WTC11 (cell line): ENCODE results near the gene ZWINT. TPM values are rescaled to one million over a fixed set of nuclear protein-coding genes. Genes with fewer than 3 reads are reported as not detected.
A peak's percentile ranks its signal among the peaks of the same experiment; 100 is the strongest.

ENCODE experiments used
- ATAC-seq: fragments of 200-7000 bp; cut with Tn5 transposase; 2 replicates; pipeline ENCODE4 v1.10.0; 2021; ENCODE audit warnings: mild to moderate bottlenecking, moderate library complexity
- CTCF ChIA-PET: fragments of 300-600 bp; sonication (Branson Sonifier 250); formaldehyde crosslinking; loops from one replicate; lab custom pipeline; 2021; ENCODE audit warnings: antibody characterized with exemption; lab: Charles Lee
- POLR2A ChIA-PET: fragments of 350-600 bp; sonication (Branson Sonifier 250); formaldehyde crosslinking; loops from one replicate; lab custom pipeline; 2021; ENCODE audit warnings: antibody characterized with exemption; lab: Charles Lee
- DNase-seq: peaks from one replicate; pipeline ENCODE4 v3.0.0; 2021; ENCODE audit warnings: low spot score
- H3K27ac Mint-ChIP-seq: 2 replicates; pipeline ENCODE4 v1.8.0; 2021; ENCODE audit warnings: mixed read lengths
- H3K27me3 Mint-ChIP-seq: 2 replicates; pipeline ENCODE4 v1.8.0; 2021; ENCODE audit warnings: low read depth, mild to moderate bottlenecking, moderate library complexity, mixed read lengths
- H3K36me3 Mint-ChIP-seq: 2 replicates; pipeline ENCODE4 v1.8.0; 2021; ENCODE audit warnings: mixed read lengths
- H3K4me1 Mint-ChIP-seq: 2 replicates; pipeline ENCODE4 v1.8.0; 2022; ENCODE audit warnings: mixed read lengths
- H3K4me3 Mint-ChIP-seq: 2 replicates; pipeline ENCODE4 v1.8.0; 2021; ENCODE audit warnings: mild to moderate bottlenecking, moderate library complexity, mixed read lengths
- H3K9me3 Mint-ChIP-seq: 2 replicates; pipeline ENCODE4 v1.8.0; 2021; ENCODE audit warnings: mixed read lengths
- ATF1 ChIP-seq: sonication (generic); formaldehyde crosslinking; IDR thresholded peaks from 2 replicates; pipeline ENCODE4 v1.8.1; 2023; ENCODE audit warnings: mild to moderate bottlenecking, moderate library complexity, missing genetic modification reagents
- CBFB ChIP-seq: sonication (generic); formaldehyde crosslinking; IDR thresholded peaks from 2 replicates; pipeline ENCODE4 v1.8.1; 2022; ENCODE audit warnings: mild to moderate bottlenecking, low read depth, missing genetic modification reagents
- CDX4 ChIP-seq: fragments of 250-450 bp; sonication (Bioruptor Pico); IDR thresholded peaks from 2 replicates; pipeline ENCODE4 v1.9.0; 2021; ENCODE audit warnings: moderate library complexity, mild to moderate bottlenecking, inconsistent platforms, borderline replicate concordance
- CREM ChIP-seq: sonication (generic); formaldehyde crosslinking; IDR thresholded peaks from 2 replicates; pipeline ENCODE4 v1.8.1; 2022; ENCODE audit warnings: mild to moderate bottlenecking, missing genetic modification reagents, moderate library complexity
- FOXJ3 ChIP-seq: sonication (generic); formaldehyde crosslinking; IDR thresholded peaks from 2 replicates; pipeline ENCODE4 v1.9.0; 2021; ENCODE audit warnings: missing genetic modification reagents, mild to moderate bottlenecking, borderline replicate concordance
- HMGA2 ChIP-seq: fragments of 250-450 bp; sonication (Bioruptor Pico); IDR thresholded peaks from 2 replicates; pipeline ENCODE4 v1.4.0; 2021; ENCODE audit warnings: mild to moderate bottlenecking, moderate library complexity
- JUN ChIP-seq: sonication (generic); formaldehyde crosslinking; IDR thresholded peaks from 2 replicates; pipeline ENCODE4 v1.8.0; 2023; ENCODE audit warnings: mild to moderate bottlenecking, missing genetic modification reagents
- MXD4 ChIP-seq: fragments of 250-450 bp; sonication (Bioruptor Pico); IDR thresholded peaks from 2 replicates; pipeline ENCODE4 v1.8.0; 2021; ENCODE audit warnings: mild to moderate bottlenecking, moderate library complexity, borderline replicate concordance
- NR2C2 ChIP-seq: sonication (generic); formaldehyde crosslinking; IDR thresholded peaks from 2 replicates; pipeline ENCODE4 v1.8.0; 2022; ENCODE audit warnings: mild to moderate bottlenecking, missing genetic modification reagents
- OVOL2 ChIP-seq: fragments of 250-450 bp; sonication (Bioruptor Pico); IDR thresholded peaks from 2 replicates; pipeline ENCODE4 v1.9.0; 2021; ENCODE audit warnings: mild to moderate bottlenecking, borderline replicate concordance
- RORB ChIP-seq: fragments of 250-450 bp; sonication (Bioruptor Pico); IDR thresholded peaks from 2 replicates; pipeline ENCODE4 v1.9.0; 2021; ENCODE audit warnings: mild to moderate bottlenecking
- SP1 ChIP-seq: sonication (generic); formaldehyde crosslinking; conservative IDR thresholded peaks from 2 replicates; pipeline ENCODE4 v1.8.1; 2022; ENCODE audit warnings: missing genetic modification reagents
- STAT6 ChIP-seq: sonication (generic); formaldehyde crosslinking; conservative IDR thresholded peaks from 2 replicates; pipeline ENCODE4 v1.8.1; 2023; ENCODE audit warnings: mild to moderate bottlenecking, low read depth, missing genetic modification reagents, moderate library complexity
- ZBTB21 ChIP-seq: sonication (generic); formaldehyde crosslinking; IDR thresholded peaks from 2 replicates; pipeline ENCODE4 v1.8.1; 2023; ENCODE audit warnings: mild to moderate bottlenecking, missing genetic modification reagents, borderline replicate concordance
- ZNF416 ChIP-seq: fragments of 250-450 bp; sonication (Bioruptor Pico); IDR thresholded peaks from 2 replicates; pipeline ENCODE4 v1.9.0; 2021; ENCODE audit warnings: mild to moderate bottlenecking, inconsistent platforms
- total RNA-seq: library from RNA; stranded (reverse); gene quantifications from 3 replicates; pipeline ENCODE4 v1.2.3, GENCODE V29; 2021
- TF ChIP-seq, protein P1 (sequence below): sonication (generic); formaldehyde crosslinking; IDR thresholded peaks from 2 replicates; pipeline ENCODE4 v1.8.1; 2023; ENCODE audit warnings: mild to moderate bottlenecking, missing genetic modification reagents, borderline replicate concordance
- TF ChIP-seq, protein P2 (sequence below): fragments of 250-450 bp; sonication (Bioruptor Pico); conservative IDR thresholded peaks from 2 replicates; pipeline ENCODE4 v1.9.0; 2021; ENCODE audit warnings: mild to moderate bottlenecking

ZWINT gene
- total RNA-seq, 1 experiment from 2014 or later, result 67.8 TPM

DNA sequence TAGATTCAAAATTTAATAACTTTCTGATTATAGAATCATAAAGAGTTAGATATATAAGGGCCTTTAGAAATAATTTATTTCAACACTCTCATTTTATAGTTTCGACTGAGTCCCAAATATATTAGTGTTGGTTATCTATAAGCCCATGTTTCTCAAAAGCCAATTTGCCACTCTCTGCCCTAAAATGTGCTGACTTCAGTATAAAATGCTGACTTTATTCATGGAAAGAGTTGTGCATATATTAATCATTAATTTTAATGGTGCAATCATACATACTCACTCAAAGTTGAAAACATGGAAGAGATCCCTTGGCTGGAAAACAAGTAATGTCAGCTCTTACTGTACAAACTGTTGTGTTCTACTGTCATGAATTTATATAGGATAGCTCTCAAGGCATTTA is 19.4 kb downstream of the ZWINT start:
- POLR2A ChIA-PET, result no interaction called here
- Mint-ChIP-seq H3K9me3 (peaks cover 12% of the 10 kb centered on the region), H3K4me1 (no peaks in the 10 kb centered on the region), H3K4me3 (no peak overlapping the region)
- no peak for TF ChIP-seq OVOL2 (CRISPR knock-in tag)
- no peak for TF ChIP-seq FOXJ3 (CRISPR knock-in tag)
- TF ChIP-seq CREM, result no peak
- no peak for TF ChIP-seq ZNF416
- TF ChIP-seq JUN (CRISPR knock-in tag), result no peak
- no peak for TF ChIP-seq ATF1
- no peak for TF ChIP-seq CBFB
- TF ChIP-seq, all 79 proteins: peak for 0
- no peaks in the 10 kb centered on the region for H3K27me3 Mint-ChIP-seq
- CTCF ChIA-PET, result no interaction called here
- H3K27ac Mint-ChIP-seq, result no peak overlapping the region
- DNase-seq (no peak), ATAC-seq (no peak)
- peaks cover 10% of the 10 kb centered on the region for H3K36me3 Mint-ChIP-seq

DNA sequence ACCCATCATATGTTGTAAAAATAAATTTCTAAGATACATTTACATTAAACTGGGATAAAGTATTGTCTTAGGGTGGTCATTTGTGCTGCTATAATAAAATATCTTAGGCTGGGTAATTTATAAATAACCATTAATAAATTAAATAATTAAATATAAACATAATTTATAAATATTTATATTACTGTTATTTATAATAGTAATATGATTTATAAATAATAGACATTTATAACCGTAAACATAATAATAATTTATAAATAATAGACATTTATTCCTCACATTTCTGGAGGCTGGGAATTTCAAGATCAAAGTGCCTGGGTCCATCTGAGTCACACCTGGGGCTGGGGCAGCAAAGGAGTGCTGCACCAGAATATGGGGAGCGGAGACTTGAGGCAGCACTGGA is 31.1 kb downstream of the ZWINT start:
- Mint-ChIP-seq H3K4me1 (peaks cover 3% of the 10 kb centered on the region; the same call in 1 of the 2 replicates), H3K27me3 (no peaks in the 10 kb centered on the region), H3K27ac (no peak overlapping the region), H3K36me3 (no peaks in the 10 kb centered on the region), H3K9me3 (no peaks in the 10 kb centered on the region), H3K4me3 (no peak overlapping the region)
- ChIA-PET CTCF (no interaction called here), POLR2A (no interaction called here)
- no peak for DNase-seq
- TF ChIP-seq SP1 (CRISPR knock-in tag) (no peak), HMGA2 (peak; percentile 95), MXD4 (no peak), CDX4 (CRISPR knock-in tag) (no peak), STAT6 (CRISPR knock-in tag) (no peak)
- ATAC-seq, result no peak

- Mint-ChIP-seq H3K27me3 (no peaks in the 10 kb centered on the region), H3K9me3 (no peaks in the 10 kb centered on the region), H3K4me3 (no peak overlapping the region), H3K4me1 (peaks cover 3% of the 10 kb centered on the region; the same call in 1 of the 2 replicates), H3K36me3 (no peaks in the 10 kb centered on the region), H3K27ac (no peak overlapping the region)
- no peak for ATAC-seq
- POLR2A ChIA-PET, result no interaction called here
- TF ChIP-seq RORB (CRISPR knock-in tag) (no peak), ZBTB21 (CRISPR knock-in tag) (no peak), NR2C2 (CRISPR knock-in tag) (no peak)
- TF ChIP-seq, protein P1, sequence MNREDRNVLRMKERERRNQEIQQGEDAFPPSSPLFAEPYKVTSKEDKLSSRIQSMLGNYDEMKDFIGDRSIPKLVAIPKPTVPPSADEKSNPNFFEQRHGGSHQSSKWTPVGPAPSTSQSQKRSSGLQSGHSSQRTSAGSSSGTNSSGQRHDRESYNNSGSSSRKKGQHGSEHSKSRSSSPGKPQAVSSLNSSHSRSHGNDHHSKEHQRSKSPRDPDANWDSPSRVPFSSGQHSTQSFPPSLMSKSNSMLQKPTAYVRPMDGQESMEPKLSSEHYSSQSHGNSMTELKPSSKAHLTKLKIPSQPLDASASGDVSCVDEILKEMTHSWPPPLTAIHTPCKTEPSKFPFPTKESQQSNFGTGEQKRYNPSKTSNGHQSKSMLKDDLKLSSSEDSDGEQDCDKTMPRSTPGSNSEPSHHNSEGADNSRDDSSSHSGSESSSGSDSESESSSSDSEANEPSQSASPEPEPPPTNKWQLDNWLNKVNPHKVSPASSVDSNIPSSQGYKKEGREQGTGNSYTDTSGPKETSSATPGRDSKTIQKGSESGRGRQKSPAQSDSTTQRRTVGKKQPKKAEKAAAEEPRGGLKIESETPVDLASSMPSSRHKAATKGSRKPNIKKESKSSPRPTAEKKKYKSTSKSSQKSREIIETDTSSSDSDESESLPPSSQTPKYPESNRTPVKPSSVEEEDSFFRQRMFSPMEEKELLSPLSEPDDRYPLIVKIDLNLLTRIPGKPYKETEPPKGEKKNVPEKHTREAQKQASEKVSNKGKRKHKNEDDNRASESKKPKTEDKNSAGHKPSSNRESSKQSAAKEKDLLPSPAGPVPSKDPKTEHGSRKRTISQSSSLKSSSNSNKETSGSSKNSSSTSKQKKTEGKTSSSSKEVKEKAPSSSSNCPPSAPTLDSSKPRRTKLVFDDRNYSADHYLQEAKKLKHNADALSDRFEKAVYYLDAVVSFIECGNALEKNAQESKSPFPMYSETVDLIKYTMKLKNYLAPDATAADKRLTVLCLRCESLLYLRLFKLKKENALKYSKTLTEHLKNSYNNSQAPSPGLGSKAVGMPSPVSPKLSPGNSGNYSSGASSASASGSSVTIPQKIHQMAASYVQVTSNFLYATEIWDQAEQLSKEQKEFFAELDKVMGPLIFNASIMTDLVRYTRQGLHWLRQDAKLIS (CRISPR knock-in tag), result no peak
- TF ChIP-seq, protein P2, sequence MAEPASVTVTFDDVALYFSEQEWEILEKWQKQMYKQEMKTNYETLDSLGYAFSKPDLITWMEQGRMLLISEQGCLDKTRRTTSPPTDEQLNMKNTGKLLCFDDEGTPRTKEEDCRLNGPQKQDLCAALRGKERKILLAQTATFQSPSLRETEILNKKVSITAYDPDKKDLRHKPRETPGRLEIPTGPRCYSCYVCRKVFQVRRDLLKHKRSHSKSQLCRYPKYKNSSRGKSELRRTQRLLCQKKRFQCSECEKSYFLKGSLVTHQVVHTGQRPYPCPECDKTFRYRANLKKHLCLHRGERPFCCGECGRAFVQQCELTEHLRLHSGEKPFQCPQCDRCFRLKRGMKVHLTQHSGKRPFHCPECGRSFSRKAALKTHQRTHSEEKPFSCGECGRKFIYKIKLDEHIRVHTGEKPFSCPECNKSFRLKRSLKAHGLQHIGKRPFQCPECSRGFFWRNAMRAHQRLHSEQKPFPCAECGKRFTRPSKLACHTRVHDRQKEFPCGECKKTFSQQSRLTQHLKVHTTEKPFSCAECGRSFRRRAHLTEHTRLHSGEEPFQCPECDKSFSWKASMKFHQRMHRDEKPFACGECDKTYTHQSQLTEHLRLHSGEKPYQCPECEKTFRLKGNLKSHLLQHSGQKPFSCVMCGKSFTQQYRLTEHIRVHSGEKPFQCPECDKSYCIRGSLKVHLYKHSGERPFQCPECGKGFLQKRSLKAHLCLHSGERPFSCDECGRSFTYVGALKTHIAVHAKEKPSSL, result no peak
- CTCF ChIA-PET, result no interaction called here
- no peak for DNase-seq
These were observed 33.9 kb downstream of the ZWINT start for GRCh38 chr10:56327118-56327517.
